NCI-H2196 (cell line): ENCODE data around the gene EPAS1.
"Not testable (repeated sequence)": the region's sequence is repeated elsewhere in the genome, so short reads cannot be mapped to it uniquely, and the experiment has no call there.

Source experiments
- DNase-seq: peaks from one replicate; lab custom pipeline; 2025; ENCODE audit not compliant: unreplicated experiment; lab: John Stamatoyannopoulos, UW

The EPAS1 gene

GRCh38 chr2:46381871-46382270 lies 84.7 kb downstream of the EPAS1 start:
- no peak for DNase-seq

GRCh38 chr2:46382331-46383112 lies 85.3 kb downstream of the EPAS1 start:
- no peak for DNase-seq

- no peak for DNase-seq
Observed at GRCh38 chr2:46383113-46383395, 85.8 kb downstream of the EPAS1 start.

GRCh38 chr2:46383784-46384456 lies 86.7 kb downstream of the EPAS1 start:
- DNase-seq = no peak

- no peak for DNase-seq
Observed at GRCh38 chr2:46384457-46384815, 87.2 kb downstream of the EPAS1 start.

GRCh38 chr2:46385786-46386577 lies 88.8 kb downstream of the EPAS1 start:
- no peak for DNase-seq

GRCh38 chr2:46386763-46387162 lies 89.6 kb downstream of the EPAS1 start:
- DNase-seq = no peak

GRCh38 chr2:46387292-46387691 lies 90.1 kb downstream of the EPAS1 start:
- no peak for DNase-seq

GRCh38 chr2:46387886-46388515 lies 90.8 kb downstream of the EPAS1 start:
- no peak for DNase-seq

GRCh38 chr2:46388881-46389280 lies 91.7 kb downstream of the EPAS1 start:
- DNase-seq = no peak

- DNase-seq = no peak
Observed at GRCh38 chr2:46389417-46389916, 92.3 kb downstream of the EPAS1 start.

GRCh38 chr2:46390036-46390435 lies 92.8 kb downstream of the EPAS1 start:
- DNase-seq = no peak

GRCh38 chr2:46390901-46391395 lies 93.7 kb downstream of the EPAS1 start:
- no peak for DNase-seq

GRCh38 chr2:46392561-46393346 lies 95.5 kb downstream of the EPAS1 start:
- no peak for DNase-seq

GRCh38 chr2:46393347-46393820 lies 96.2 kb downstream of the EPAS1 start:
- no peak for DNase-seq

- no peak for DNase-seq
Observed at GRCh38 chr2:46393865-46394264, 96.7 kb downstream of the EPAS1 start.

GRCh38 chr2:46394649-46395510 lies 97.7 kb downstream of the EPAS1 start:
- DNase-seq = no peak

- not testable (repeated sequence) for DNase-seq
Observed at GRCh38 chr2:46395730-46396129, 98.5 kb downstream of the EPAS1 start.

GRCh38 chr2:46400016-46400415 lies 102.8 kb downstream of the EPAS1 start:
- no peak for DNase-seq
